ENCODE results near the gene SH3PXD2A.

The SH3PXD2A gene

GRCh38 chr10:103687718-103688117 is 167.7 kb downstream of the SH3PXD2A start:
- DNase-seq (ENCODE audit: low spot score): no peak

- DNase-seq (ENCODE audit: low spot score): no peak
Observed at GRCh38 chr10:103687172-103687571, 168.2 kb downstream of the SH3PXD2A start.

- DNase-seq (ENCODE audit: low spot score): peak; percentile 51
Observed at GRCh38 chr10:103685880-103686669, 169.3 kb downstream of the SH3PXD2A start.

- no peak for DNase-seq (ENCODE audit: low spot score)
Observed at GRCh38 chr10:103683851-103684250, 171.5 kb downstream of the SH3PXD2A start.

DNA sequence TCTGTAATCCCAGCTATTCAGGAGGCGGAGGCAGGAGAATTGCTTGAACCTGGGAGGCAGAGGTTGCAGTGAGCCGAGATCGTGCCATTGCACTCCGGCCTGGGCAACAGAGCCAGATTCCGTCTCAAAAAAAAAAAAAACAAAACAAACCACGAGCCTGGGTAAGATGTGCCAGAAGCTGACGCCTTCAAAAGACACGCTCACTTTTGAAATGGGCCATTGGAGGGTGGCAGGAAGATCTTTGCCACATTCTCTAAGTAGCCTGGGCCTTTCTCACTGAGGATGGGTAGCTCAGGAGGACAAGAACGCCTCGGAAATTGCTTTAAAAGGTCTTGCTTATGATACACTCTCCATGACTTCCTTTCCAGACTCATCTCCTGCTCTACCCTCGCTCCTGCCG is 172.7 kb downstream of the SH3PXD2A start:
- DNase-seq (ENCODE audit: low spot score): no peak

DNA sequence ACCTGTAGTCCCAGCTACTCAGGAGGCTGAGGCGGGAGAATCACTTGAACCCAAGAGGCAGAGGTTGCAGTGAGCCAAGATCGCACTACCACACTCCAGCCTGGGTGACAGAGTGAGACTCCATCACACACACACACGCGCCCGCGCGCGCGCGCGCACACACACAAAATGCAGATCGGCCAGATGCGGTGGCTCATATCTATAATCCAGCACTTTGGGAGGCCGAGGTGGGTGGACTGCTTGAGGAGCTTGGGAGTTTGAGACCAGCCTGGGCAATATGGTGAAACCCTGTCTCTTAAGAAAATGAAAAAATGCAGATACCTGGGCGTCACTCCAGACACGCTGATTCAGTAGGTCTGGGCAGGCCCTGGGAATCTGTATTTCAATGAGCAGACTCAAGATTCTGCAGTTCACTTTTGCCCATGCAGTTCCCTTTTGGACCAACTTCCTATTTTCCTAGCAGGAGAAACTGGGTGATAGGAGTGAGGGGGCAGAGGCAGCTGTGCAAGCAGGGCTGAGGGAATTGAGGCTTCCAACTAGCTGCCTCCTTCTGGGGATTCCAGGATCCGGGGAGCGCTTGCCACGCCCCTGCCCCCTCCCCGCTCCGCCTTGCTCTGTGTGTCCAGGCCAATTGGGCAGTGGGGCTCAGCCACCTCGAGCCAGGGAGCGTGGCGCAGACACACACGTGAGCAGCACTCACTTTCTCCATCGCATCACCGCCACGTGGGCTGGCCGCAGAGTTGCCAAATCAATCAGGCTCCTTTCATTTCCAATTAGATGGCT is 173.6 kb downstream of the SH3PXD2A start:
- DNase-seq (ENCODE audit: low spot score): no peak

- no peak for DNase-seq (ENCODE audit: low spot score)
Observed at GRCh38 chr10:103680869-103681236, 174.5 kb downstream of the SH3PXD2A start.

DNA sequence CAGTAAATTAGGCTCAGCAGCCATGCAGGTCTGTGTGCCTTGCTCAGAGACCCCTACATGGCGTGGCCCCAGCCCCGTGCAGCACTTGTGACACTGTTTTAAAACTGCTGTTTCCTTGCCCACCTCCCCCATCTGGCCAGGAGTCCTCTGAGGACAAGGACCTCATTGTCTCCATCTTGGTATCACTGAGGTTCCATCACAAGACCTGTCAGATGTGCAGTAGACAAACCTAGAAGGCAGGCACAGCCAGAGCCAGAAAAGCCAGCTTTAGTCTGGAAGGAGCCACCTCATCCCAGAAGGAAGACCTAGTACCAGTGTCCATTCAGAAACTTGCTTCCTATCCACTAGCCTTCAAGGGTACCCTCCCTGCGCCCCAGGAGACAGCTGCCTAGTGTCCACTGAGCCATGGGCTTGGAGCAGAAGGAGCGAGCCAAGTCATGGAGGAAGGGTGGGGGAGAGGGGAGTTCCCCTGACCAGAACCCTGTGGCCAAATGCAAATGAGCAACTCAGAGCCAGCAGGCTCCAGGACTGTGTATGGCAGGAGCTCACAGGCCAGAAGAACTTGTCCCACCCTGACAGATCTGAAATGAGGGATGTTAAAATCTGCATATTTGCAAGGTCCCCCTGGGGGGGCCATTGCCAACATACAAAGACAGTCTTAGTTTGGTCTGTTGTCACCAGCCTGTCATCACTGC is 176.1 kb downstream of the SH3PXD2A start:
- DNase-seq (ENCODE audit: low spot score): no peak

- DNase-seq (ENCODE audit: low spot score): peak; percentile 93
Observed at GRCh38 chr10:103678178-103678526, 177.2 kb downstream of the SH3PXD2A start.

DNA sequence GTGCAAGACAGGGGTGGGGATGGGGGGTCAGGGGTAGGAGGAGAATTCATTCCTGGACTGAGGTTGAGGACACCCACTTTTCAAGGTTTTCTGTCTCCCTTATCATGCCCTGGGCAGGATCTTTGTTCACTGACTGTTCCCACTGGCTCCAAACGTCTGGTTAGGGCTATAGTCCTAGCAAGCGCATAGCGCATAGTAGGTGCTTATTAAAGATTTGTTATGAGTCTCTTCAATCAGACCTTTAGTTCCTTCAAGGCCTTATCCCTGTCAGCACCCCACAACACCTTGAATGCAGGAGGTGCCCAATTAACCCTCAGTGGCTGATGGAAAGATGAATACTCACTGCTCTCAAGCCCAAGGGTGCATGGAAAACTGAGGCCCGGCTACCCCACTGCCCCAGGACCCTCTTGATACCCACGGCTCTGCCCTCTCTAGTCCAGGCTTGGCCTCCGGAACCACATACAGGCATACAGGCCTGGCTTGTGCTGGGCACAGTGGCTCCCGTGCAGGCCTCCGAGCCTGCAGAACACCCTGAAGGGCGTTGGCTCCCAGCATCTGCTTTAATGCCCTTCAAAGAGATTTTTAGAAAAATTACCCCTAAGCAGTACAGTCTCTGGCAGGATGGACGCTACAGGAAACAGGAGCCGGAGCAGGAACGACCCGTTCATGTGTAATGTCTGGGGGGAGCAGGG is 177.7 kb downstream of the SH3PXD2A start:
- no peak for DNase-seq (ENCODE audit: low spot score)

DNA sequence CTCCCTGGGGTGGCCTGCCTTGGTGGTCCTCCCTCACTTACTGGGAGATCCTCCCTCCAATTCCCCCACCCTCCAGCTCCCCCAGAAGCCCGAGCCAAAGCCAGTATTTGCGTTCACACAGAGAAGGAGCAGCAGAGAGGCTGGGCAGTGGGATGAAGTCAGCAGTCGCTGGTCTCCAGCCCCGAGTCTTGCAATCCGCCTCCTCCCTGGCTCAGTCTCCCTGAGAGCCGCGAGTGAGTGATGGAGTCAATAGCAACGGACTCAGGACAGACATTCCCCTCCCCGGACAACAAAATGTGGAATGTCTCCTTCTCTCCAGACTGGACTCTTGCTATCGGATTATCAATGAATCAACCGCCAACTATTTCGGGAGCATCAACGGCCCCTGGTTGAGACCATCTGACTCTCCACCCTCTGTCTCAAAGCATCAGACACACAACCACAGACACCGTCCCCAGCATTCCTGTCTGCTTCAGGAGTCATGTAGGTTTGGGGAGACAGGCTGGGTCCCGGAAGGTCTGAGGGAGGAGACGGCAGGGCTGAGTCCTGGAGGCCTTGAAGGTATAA is 178.4 kb downstream of the SH3PXD2A start:
- no peak for DNase-seq (ENCODE audit: low spot score)

- no peak for DNase-seq (ENCODE audit: low spot score)
Observed at GRCh38 chr10:103676058-103676785, 179.2 kb downstream of the SH3PXD2A start.

- DNase-seq (ENCODE audit: low spot score): no peak
Observed at GRCh38 chr10:103673606-103674005, 181.8 kb downstream of the SH3PXD2A start.

- DNase-seq (ENCODE audit: low spot score): no peak
Observed at GRCh38 chr10:103672345-103672744, 183.0 kb downstream of the SH3PXD2A start.

DNA sequence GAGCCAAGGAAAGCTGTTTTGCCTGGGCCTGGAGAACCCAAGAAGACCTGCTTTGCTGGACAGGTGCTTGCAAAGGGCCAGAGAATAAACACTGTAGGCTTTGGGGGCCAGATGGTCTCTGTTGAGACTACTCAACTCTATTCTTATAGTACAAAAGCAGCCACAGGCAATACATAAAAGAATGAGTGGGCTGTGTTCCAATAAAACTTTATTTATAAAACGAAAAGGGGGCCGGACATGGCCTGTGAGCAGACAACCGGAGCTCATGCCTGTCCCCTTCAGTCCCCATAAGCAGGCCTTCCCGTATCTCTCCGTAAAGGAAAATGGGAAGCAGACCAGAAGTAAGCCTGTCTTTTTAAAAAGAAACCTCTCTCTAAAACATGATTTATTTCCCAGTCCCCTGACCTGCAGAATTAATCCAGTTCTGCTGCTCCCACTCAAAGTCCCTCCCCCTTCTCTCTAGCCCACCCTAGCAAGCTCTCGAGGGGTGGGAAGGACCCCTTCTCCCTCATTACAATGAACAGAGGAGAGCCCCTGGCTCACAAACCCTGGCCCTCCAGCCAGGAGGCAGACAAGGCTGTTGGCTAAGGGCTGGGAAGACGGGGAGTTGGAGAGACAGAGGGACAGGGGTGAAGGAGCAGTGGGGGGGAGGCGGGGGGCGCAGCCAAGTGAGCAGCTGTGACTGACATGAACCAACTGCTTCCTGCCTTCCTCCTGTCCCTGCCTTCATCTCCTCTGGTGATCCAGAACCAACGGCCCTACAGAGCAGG is 184.1 kb downstream of the SH3PXD2A start:
- DNase-seq (ENCODE audit: low spot score): no peak

- no peak for DNase-seq (ENCODE audit: low spot score)
Observed at GRCh38 chr10:103669944-103670343, 185.4 kb downstream of the SH3PXD2A start.

- no peak for DNase-seq (ENCODE audit: low spot score)
Observed at GRCh38 chr10:103669243-103669929, 186.0 kb downstream of the SH3PXD2A start.

GRCh38 chr10:103668351-103669242 is 186.8 kb downstream of the SH3PXD2A start:
- no peak for DNase-seq (ENCODE audit: low spot score)
